DMS153 treated with DMSO at 0.1 percent for 48 hours (cell line): ENCODE data around the gene TNFRSF6B.
A peak's percentile ranks its signal among the peaks of the same experiment; 100 is the strongest.

Source experiments
- DNase-seq: peaks from one replicate; lab custom pipeline; 2025; ENCODE audit not compliant: unreplicated experiment; lab: John Stamatoyannopoulos, UW

TNFRSF6B gene

DNA sequence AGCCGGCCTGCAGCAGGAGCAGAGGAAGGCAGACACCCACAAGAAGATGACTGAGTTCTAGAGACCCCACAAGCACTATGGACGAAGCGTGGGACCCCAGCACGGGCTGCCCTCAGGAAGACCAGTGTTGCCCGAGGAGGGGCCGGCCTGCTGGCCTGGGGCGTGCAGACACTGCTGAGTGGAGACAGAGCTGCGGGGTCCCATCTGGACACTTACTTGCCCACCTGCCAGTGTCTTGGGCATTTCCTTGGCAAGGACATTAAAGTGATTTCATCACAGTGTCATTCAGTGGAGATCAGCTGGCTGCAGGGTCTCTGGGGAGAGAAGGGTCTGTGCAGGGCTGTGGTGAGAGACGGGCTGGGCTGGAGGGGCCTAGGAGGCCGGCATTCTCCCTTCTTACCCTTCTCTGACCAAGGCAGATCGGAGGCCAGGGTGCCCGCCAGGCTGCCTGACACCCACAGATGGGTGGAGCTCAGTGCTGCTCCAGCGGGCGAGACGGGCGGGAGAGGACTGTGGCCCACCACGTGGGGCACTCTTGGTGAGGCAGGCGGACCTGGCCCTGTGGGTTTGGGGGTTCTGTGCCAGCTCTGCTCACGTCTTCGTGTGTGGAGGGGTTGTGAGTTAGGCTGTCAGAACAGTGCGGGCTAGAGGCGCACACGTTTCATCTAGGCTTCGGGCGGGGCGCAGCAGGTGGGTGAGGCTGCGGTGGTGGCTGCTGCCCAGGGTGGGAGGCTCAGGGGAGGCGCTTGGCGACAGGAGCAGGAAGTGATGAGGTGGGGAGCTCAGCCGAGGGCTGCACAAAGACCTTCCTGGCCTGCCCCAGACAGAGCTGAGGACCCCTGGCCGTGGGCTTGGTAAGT lies 39.6 kb downstream of the TNFRSF6B start, which contains the start of gene LIME1:
LIME1 (plus strand) TSS at position 806 of the 860 bp plus-strand sequence. CDS start 886 bp downstream, outside the sequence.
- DNase-seq: no peak

- DNase-seq: no peak
These were observed 40.6 kb downstream of the TNFRSF6B start for GRCh38 chr20:63736893-63737694.

GRCh38 chr20:63737695-63737944 lies 41.2 kb downstream of the TNFRSF6B start:
- DNase-seq: no peak

DNA sequence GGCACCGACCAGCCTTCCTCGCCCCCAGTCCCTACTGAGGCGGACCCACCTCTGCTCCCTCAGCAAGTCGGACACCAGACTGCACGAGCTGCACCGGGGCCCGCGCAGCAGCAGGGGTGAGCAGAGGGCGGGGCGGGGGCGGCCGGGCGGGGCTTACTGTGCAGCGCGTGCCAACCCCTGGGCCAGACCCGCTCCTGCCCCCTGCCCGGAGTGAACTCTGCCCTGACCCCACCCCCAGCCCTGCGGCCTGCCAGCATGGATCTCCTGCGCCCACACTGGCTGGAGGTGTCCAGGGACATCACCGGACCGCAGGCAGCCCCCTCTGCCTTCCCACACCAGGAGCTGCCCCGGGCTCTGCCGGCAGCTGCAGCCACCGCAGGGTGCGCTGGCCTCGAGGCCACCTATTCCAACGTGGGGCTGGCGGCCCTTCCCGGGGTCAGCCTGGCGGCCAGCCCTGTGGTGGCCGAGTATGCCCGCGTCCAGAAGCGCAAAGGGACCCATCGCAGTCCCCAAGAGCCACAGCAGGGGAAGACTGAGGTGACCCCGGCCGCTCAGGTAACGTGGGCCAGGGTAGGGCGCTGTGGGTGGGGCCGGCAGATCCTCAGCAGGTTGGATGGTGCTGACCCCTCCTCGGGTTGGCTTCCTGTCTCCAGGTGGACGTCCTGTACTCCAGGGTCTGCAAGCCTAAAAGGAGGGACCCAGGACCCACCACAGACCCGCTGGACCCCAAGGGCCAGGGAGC lies 41.7 kb downstream of the TNFRSF6B start:
- DNase-seq: no peak

DNA sequence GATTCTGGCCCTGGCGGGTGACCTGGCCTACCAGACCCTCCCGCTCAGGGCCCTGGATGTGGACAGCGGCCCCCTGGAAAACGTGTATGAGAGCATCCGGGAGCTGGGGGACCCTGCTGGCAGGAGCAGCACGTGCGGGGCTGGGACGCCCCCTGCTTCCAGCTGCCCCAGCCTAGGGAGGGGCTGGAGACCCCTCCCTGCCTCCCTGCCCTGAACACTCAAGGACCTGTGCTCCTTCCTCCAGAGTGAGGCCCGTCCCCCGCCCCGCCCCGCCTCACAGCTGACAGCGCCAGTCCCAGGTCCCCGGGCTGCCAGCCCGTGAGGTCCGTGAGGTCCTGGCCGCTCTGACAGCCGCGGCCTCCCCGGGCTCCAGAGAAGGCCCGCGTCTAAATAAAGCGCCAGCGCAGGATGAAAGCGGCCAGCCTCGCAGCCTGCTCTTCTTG lies 42.3 kb downstream of the TNFRSF6B start:
- DNase-seq: no peak

- DNase-seq: peak; percentile 33
These were observed 42.9 kb downstream of the TNFRSF6B start, which contains the start of gene SLC2A4RG for GRCh38 chr20:63739130-63740069. TSS of gene SLC2A4RG (plus strand) at chr20:63739776. CDS start at chr20:63739913, 137 bp downstream.

DNA sequence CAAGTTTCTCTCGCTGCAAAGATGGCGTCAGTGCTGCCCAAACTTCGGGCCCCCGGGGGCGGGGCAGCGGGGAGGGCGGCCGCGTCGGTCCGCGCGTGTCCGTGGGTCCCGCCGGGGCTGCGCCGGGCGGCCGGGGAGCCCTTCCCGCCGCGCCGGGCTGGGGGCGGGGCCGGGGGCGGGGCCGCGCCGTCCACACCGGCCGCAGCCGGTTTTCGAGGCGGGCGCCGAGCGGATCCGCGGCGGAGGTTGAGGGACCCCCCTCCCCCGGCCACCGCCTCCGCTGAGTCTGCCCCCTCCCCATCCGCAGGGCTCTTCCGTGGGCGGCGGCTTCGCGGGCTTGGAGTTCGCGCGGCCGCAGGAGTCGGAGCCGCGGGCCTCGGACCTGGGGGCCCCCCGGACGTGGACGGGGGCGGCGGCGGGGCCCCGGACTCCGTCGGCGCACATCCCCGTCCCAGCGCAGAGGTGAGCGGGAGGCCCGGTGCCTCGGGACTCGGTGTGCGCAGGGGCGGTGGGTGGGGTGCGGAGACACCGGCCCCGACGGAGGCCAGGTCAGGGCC lies 43.7 kb downstream of the TNFRSF6B start:
- DNase-seq: no peak

- peak; percentile 64 for DNase-seq
These were observed 44.3 kb downstream of the TNFRSF6B start for GRCh38 chr20:63740627-63741353.

DNA sequence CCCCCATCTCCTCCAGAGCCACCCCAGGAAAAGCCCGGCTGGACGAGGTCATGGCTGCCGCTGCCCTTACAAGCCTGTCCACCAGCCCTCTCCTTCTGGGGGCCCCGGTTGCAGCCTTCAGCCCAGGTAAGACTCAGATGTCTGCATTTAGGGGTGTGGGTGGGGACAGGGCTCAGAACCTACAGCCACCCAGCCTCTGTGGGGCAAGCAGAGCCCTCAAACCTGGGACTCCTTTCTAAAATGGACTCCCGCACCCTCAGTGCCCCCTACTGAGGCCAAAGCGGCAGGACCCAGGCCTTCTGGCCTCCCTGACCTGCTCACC lies 44.9 kb downstream of the TNFRSF6B start:
- no peak for DNase-seq

GRCh38 chr20:63741676-63742380 lies 45.4 kb downstream of the TNFRSF6B start:
- no peak for DNase-seq

- DNase-seq: no peak
These were observed 46.1 kb downstream of the TNFRSF6B start for GRCh38 chr20:63742381-63743024.

DNA sequence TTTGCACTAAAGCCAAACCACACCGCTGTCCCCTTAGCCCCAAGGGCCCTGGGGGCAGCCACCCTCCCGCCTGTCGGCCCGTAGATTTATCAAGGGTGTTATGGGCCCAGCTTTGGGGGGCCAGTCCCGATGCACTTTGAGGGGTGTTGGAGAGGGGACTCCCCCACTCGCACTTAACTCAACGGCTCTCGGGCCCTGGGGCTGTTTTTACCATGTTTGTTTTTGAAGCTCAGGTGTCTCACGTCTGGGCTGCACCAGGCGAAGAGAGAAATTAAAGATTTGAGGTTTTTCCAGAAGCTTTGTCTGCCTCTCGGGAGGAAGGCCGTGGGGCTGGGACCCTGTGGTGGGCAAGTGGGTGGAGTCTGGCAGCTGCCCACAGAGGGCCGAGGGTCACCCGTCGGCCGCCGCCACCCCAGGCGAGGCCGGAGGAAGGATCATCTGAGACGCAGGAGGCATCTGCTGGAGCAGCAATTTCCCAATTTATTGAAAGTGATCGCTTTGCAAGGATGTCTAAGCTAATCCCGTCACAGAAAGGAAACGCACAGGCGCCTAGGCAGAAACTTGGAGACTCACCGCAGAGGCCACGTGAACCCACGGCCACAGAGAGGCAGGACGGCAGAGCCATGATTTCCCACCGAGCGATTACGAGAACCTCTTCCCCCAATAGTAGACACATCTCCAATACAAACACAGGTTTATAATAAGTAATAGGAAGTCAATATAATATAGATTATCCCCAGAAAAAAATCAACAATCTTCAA lies 46.9 kb downstream of the TNFRSF6B start:
- no peak for DNase-seq

DNA sequence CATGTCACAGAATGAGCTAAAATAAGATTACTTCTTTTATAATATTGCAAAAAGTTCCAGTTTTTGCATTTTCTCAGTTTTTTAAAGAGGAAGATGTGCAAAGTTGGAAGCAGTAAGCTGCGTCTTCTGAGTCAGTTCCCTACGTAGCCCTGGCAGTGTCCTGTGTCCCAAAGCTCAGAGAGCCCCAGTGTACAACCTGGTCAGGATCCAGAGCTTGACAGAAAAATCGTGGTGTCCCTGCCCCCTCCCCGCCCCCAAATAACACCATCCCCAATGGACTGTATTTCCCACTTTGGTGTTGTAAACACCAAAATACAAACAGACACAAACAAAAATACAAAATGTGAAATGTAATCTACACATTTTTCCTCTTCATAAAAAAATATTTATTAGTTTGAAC lies 47.7 kb downstream of the TNFRSF6B start:
- DNase-seq: no peak

DNA sequence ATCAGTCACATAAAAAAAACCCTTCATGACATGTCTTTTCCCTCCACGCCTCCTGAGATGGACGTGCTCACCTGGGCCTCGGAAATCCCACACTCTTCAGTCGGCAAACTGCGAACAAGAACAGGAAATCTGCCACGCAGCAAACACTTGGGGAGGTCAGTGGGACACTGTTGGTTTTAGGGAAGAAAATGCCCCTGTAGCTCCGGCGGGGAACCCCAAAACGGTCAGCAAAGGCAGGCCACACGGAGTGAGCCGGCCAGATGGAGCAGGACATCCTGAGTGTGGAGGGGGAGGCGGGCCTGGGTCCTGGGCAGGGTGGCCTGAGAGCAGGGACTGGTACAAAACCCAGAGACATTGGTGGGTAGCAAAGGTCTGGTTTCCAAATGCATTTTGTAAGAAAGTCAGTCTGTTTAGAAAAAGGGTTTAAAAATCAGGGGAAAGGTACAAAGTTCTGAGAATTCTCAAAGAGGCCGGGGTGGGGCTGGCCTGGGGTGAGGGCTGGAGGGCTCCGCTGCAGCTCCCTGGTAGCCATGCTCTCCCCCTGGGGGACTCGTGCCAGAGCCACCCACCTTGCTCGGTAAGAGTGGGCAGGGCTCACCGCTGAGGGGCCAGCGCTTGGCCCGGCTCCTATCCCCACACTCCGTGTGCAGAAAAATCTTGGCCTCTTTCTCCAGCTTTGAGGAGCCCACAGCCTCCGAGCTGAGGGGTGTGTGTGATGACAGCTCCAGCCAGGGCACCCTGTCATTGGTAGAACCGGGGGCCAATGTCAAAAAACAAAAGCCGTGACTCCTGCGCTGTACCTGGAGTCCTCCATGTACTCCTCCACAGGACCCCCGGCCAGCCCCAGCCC lies 48.3 kb downstream of the TNFRSF6B start:
- no peak for DNase-seq

DNA sequence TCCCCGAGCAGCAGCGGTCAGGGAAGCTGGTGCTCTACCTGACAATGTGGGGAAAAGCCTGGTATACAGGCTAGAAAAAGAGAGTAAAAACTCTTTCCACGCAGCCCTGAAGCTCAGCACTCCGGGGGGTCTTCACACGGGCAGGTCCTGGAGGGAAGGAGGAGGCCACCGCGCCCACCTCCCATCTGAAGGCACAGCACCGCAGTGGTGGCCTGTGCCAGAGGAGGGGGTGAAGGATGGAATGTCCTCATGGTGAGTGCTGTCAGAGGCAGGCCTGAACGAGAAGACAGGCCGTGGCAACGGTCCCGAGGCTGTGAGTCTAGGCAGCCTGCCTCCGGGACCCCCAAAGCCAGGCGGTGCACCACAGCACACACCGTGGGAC lies 49.0 kb downstream of the TNFRSF6B start:
- DNase-seq: no peak

DNA sequence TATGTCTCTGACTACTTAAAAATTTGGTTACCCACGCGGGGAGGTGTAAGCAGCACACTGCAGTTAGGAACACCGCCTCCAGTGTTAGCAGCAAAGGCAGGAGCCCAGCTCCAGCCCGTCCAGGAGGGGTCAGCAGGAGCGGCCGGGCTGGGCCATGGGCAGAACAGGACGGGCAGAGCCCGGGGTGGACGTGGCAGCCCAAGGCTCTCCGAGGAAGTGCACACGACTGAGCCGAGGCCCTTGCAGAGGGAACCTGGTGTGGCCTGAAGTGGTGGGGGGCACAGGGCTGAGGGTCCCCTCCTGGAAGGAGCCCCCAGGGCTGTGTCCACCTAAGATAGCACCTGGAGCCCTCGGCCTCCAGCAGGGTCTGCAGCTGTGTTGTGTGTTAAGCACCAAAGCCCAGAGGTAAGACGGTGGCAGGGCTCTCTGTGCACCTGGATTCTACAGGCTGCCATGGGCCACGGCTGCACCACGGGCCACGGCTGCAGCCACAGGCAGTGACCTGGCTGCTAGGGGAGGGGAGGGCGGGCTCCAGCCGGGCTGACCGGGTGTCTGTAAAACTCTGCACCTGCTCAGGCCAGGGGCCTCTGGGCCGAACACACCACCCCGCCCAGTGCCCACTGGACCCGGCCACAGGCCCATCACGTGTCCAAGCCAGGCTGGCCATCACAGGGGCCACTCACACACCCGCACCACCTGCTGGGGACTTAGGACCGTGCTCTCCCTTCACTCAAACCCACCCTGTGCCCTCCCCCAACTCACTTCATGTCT lies 49.7 kb downstream of the TNFRSF6B start:
- no peak for DNase-seq
